ENCODE measurements around the gene TNNI3.

The TNNI3 gene

GRCh38 chr19:55186080-55186479, 28.5 kb upstream of the TNNI3 start:
- no peak for TF ChIP-seq SPI1 (IDR thresholded peaks at IDR 0.05; ENCODE audit: low read depth, low read length)
- no peak for TF ChIP-seq POLR2AphosphoS5 (IDR thresholded peaks at IDR 0.05; ENCODE audit: low read depth, low read length)
- no peak for TF ChIP-seq POU2F2 (IDR thresholded peaks at IDR 0.05; ENCODE audit: low read depth, low read length)
- no peak for TF ChIP-seq POLR2A (IDR thresholded peaks at IDR 0.05; ENCODE audit: low read depth, low read length)
- no peak for TF ChIP-seq PAX5 (IDR thresholded peaks at IDR 0.05; ENCODE audit: insufficient read depth, low read length, severe bottlenecking)
- TF ChIP-seq TAF1 (IDR thresholded peaks at IDR 0.05; ENCODE audit: low read depth, low read length): no peak
- FAIRE-seq: no peak

GRCh38 chr19:55181740-55182139, 24.2 kb upstream of the TNNI3 start:
- TF ChIP-seq TAF1 (IDR thresholded peaks at IDR 0.05; ENCODE audit: low read depth, low read length): no peak
- no peak for TF ChIP-seq POU2F2 (IDR thresholded peaks at IDR 0.05; ENCODE audit: low read depth, low read length)
- TF ChIP-seq POLR2A (IDR thresholded peaks at IDR 0.05; ENCODE audit: low read depth, low read length): no peak
- no peak for TF ChIP-seq PAX5 (IDR thresholded peaks at IDR 0.05; ENCODE audit: insufficient read depth, low read length, severe bottlenecking)
- TF ChIP-seq POLR2AphosphoS5 (IDR thresholded peaks at IDR 0.05; ENCODE audit: low read depth, low read length): no peak
- no peak for TF ChIP-seq SPI1 (IDR thresholded peaks at IDR 0.05; ENCODE audit: low read depth, low read length)
- FAIRE-seq (no peak), DNase-seq (ENCODE audit: insufficient read length, low spot score) (no peak)

More at GRCh38 chr19:55186080-55186479, 28.5 kb upstream of the TNNI3 start:
- DNase-seq (ENCODE audit: insufficient read length, low spot score): no peak

- DNase-seq (ENCODE audit: insufficient read length, low spot score) (peak; percentile 78), FAIRE-seq (no peak)
- TF ChIP-seq TAF1 (IDR thresholded peaks at IDR 0.05; ENCODE audit: low read depth, low read length): no peak
- no peak for TF ChIP-seq POU2F2 (IDR thresholded peaks at IDR 0.05; ENCODE audit: low read depth, low read length)
- TF ChIP-seq PAX5 (IDR thresholded peaks at IDR 0.05; ENCODE audit: insufficient read depth, low read length, severe bottlenecking): no peak
- no peak for TF ChIP-seq SPI1 (IDR thresholded peaks at IDR 0.05; ENCODE audit: low read depth, low read length)
- no peak for TF ChIP-seq POLR2AphosphoS5 (IDR thresholded peaks at IDR 0.05; ENCODE audit: low read depth, low read length)
- no peak for TF ChIP-seq POLR2A (IDR thresholded peaks at IDR 0.05; ENCODE audit: low read depth, low read length)
Observed at GRCh38 chr19:55179606-55180484, 22.3 kb upstream of the TNNI3 start, which contains the start of gene SYT5. Gene SYT5, minus strand, starts transcription at chr19:55180289. Its CDS starts 1,248 bp downstream, at chr19:55179041.

- peak; percentile 98 for DNase-seq (ENCODE audit: insufficient read length, low spot score)
- TF ChIP-seq TAF1 (IDR thresholded peaks at IDR 0.05; ENCODE audit: low read depth, low read length) (no peak), POU2F2 (IDR thresholded peaks at IDR 0.05; ENCODE audit: low read depth, low read length) (0 out of 2 replicates have a peak, but pooled peaks have one; percentile 28)
- peak; percentile 96 for FAIRE-seq
Observed at GRCh38 chr19:55178781-55179599, 21.5 kb upstream of the TNNI3 start.

GRCh38 chr19:55176076-55176475, 18.5 kb upstream of the TNNI3 start:
- TF ChIP-seq POLR2A (IDR thresholded peaks at IDR 0.05; ENCODE audit: low read depth, low read length): no peak
- TF ChIP-seq PAX5 (IDR thresholded peaks at IDR 0.05; ENCODE audit: insufficient read depth, low read length, severe bottlenecking): no peak
- TF ChIP-seq TAF1 (IDR thresholded peaks at IDR 0.05; ENCODE audit: low read depth, low read length): no peak
- no peak for TF ChIP-seq POLR2AphosphoS5 (IDR thresholded peaks at IDR 0.05; ENCODE audit: low read depth, low read length)
- TF ChIP-seq POU2F2 (IDR thresholded peaks at IDR 0.05; ENCODE audit: low read depth, low read length): no peak
- TF ChIP-seq SPI1 (IDR thresholded peaks at IDR 0.05; ENCODE audit: low read depth, low read length): no peak
- FAIRE-seq (no peak), DNase-seq (ENCODE audit: insufficient read length, low spot score) (no peak)

GRCh38 chr19:55175117-55175867, 17.8 kb upstream of the TNNI3 start:
- no peak for FAIRE-seq
- no peak for DNase-seq (ENCODE audit: insufficient read length, low spot score)
- TF ChIP-seq POU2F2 (IDR thresholded peaks at IDR 0.05; ENCODE audit: low read depth, low read length): no peak
- TF ChIP-seq TAF1 (IDR thresholded peaks at IDR 0.05; ENCODE audit: low read depth, low read length): no peak
- TF ChIP-seq POLR2A (IDR thresholded peaks at IDR 0.05; ENCODE audit: low read depth, low read length): no peak
- TF ChIP-seq SPI1 (IDR thresholded peaks at IDR 0.05; ENCODE audit: low read depth, low read length): no peak
- TF ChIP-seq POLR2AphosphoS5 (IDR thresholded peaks at IDR 0.05; ENCODE audit: low read depth, low read length): no peak
- no peak for TF ChIP-seq PAX5 (IDR thresholded peaks at IDR 0.05; ENCODE audit: insufficient read depth, low read length, severe bottlenecking)

GRCh38 chr19:55174425-55175116, 17.0 kb upstream of the TNNI3 start:
- FAIRE-seq: no peak
- TF ChIP-seq SPI1 (IDR thresholded peaks at IDR 0.05; ENCODE audit: low read depth, low read length): no peak
- no peak for TF ChIP-seq POLR2AphosphoS5 (IDR thresholded peaks at IDR 0.05; ENCODE audit: low read depth, low read length)
- TF ChIP-seq TAF1 (IDR thresholded peaks at IDR 0.05; ENCODE audit: low read depth, low read length): no peak
- no peak for TF ChIP-seq POU2F2 (IDR thresholded peaks at IDR 0.05; ENCODE audit: low read depth, low read length)
- no peak for TF ChIP-seq POLR2A (IDR thresholded peaks at IDR 0.05; ENCODE audit: low read depth, low read length)

GRCh38 chr19:55173714-55174409, 16.3 kb upstream of the TNNI3 start:
- FAIRE-seq (no peak), DNase-seq (ENCODE audit: insufficient read length, low spot score) (no peak)
- no peak for TF ChIP-seq POLR2A (IDR thresholded peaks at IDR 0.05; ENCODE audit: low read depth, low read length)
- no peak for TF ChIP-seq TAF1 (IDR thresholded peaks at IDR 0.05; ENCODE audit: low read depth, low read length)
- no peak for TF ChIP-seq SPI1 (IDR thresholded peaks at IDR 0.05; ENCODE audit: low read depth, low read length)
- TF ChIP-seq POU2F2 (IDR thresholded peaks at IDR 0.05; ENCODE audit: low read depth, low read length): no peak
- TF ChIP-seq POLR2AphosphoS5 (IDR thresholded peaks at IDR 0.05; ENCODE audit: low read depth, low read length): no peak
- TF ChIP-seq PAX5 (IDR thresholded peaks at IDR 0.05; ENCODE audit: insufficient read depth, low read length, severe bottlenecking): no peak

More at GRCh38 chr19:55174425-55175116, 17.0 kb upstream of the TNNI3 start:
- no peak for DNase-seq (ENCODE audit: insufficient read length, low spot score)

Data from GM12891 (cell line).